D721Med (cell line): ENCODE results near the gene SDC4.

ENCODE experiments used
- DNase-seq: peaks from one replicate; pipeline ENCODE4 v3.0.0; 2011; ENCODE audit warnings: low spot score; ENCODE audit not compliant: insufficient read length
- FAIRE-seq: peaks from 2 replicates; lab custom pipeline; 2011; peaks lifted over from hg19 to GRCh38; lab: Jason Lieb, UNC
- TF ChIP-seq, protein P1 (sequence below): IDR thresholded peaks from 2 replicates; pipeline ENCODE4 v1.5.1; 2012; ENCODE audit warnings: mild to moderate bottlenecking, control low read depth; ENCODE audit not compliant: insufficient read depth; ENCODE audit errors: missing control alignments

Gene SDC4

DNA sequence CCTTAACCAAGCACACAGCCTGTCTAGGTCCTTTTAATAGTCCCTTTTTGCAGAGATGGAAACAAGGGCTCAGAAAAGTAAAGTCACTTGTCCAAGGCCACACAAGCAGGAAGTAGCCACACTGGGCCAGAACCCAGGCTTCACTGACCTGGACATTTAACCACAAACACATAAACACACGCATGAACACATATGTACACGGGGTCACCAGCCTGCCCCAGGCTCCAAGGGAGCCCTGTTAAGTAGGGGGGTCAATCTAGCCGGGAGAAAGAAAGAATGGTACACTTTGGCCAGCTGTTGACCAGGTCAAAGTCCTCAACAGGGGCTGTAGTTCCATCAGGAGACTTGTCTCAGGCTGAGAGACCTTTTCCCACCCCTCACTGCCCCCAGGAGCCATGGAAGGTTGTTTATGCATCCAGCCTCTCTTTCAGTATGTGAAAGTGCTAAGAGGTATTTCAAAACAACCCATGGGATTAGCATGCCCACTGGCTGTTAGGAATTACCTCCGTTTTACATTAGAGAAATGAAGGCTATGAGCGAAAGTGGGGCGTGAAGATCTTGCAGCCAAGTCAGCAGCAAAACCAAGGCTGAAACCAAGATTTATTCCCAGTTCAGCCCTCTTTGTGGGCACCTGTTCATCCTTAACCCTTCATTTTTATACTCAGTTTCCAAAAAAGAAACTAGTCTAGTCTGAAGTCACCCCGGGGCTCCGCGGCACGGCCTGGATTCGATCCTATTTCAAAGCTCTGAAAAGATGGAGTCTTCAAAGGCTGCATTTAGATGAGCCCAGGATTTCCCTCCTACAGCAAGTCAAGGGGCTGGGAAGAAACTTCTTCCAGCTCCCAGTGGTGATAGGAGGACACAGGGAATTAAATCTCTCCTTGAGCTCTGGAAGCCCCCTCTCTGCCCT lies 9.8 kb downstream of the SDC4 start:
- DNase-seq = no peak
- FAIRE-seq = no peak

DNA sequence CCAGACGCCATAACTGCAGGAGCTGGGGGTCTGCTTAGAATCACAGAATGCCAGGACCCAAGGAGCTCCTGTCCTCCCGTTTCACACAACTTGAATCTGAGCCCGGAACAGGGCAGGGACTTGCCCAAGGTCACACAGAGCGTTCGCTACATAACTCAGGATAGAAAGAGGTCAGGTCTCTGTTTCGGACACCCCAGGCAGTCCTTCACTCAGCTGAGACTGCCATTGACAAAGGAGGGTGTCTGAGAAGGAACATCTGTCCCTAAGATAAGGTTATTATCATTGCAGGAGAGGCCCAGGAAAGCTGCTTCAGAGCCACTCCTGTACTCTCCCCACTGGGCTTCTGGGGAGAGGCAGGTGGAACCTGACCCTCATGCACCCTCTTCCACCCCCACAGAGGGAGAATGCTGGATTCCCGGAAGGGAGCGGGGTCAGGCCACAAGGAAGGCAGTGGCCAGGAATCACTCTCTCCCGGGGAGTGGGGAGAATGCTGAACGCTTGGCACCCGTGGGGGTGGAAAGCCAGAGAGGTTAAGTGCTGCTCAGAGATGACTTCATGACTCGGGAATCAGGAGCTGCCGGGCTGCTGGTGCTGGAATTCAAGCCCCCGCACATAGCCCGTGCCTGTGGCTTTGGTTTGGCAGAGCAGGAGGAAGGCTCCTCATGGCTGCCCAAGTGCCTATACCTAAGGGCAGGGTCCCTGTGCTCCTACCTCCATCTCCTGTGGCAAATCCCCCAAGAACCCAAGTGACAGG lies 10.7 kb downstream of the SDC4 start:
- TF ChIP-seq, protein P1, sequence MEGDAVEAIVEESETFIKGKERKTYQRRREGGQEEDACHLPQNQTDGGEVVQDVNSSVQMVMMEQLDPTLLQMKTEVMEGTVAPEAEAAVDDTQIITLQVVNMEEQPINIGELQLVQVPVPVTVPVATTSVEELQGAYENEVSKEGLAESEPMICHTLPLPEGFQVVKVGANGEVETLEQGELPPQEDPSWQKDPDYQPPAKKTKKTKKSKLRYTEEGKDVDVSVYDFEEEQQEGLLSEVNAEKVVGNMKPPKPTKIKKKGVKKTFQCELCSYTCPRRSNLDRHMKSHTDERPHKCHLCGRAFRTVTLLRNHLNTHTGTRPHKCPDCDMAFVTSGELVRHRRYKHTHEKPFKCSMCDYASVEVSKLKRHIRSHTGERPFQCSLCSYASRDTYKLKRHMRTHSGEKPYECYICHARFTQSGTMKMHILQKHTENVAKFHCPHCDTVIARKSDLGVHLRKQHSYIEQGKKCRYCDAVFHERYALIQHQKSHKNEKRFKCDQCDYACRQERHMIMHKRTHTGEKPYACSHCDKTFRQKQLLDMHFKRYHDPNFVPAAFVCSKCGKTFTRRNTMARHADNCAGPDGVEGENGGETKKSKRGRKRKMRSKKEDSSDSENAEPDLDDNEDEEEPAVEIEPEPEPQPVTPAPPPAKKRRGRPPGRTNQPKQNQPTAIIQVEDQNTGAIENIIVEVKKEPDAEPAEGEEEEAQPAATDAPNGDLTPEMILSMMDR = no peak
- DNase-seq (no peak), FAIRE-seq (no peak)

More for the DNA sequence above, 9.8 kb downstream of the SDC4 start:
- TF ChIP-seq, protein P1 = no peak

DNA sequence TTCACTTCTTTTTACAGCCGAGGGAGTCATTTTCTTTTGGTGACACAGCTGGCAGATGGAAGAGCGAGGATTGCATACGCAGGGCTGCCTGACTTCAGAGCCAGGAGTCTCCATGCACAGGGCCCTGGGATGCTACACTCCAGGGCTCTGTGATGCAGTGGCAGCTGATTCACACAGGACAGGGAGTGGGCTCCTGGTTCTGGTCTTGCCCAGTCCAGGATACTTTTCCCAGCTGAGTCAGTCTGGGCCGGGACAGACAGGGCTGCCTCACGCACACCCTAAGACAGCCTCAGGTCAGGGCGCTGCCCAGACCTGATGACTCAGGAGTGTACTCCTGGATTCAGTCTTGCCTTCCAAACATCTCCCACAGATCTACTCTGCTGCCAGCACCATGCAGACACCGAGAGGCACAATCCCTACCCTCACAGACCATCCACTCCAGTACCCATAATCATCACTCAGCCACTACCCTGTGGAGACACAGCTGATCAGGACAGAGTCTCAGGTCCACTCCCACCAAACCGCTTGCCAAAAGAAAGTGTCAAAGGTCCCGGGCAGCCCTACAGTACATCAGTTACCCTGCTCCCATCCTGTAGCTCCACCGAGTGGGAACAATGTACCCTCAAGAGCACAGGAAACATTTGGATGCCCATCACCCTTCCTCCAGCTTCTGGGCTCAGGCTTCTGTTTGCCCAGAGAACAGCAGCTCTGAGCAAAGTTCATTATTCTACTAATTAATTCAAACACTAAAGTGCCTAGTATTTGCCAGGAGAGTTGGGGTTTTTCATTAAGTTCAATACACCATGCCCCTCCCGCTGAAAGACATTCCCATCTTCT lies 11.5 kb downstream of the SDC4 start:
- TF ChIP-seq, protein P1 = no peak
- DNase-seq = no peak
- no peak for FAIRE-seq

- no peak for FAIRE-seq
- TF ChIP-seq, protein P1 = no peak
Measured at GRCh38 chr20:45330476-45330875, 17.7 kb downstream of the SDC4 start.

GRCh38 chr20:45329497-45330319 lies 18.5 kb downstream of the SDC4 start:
- DNase-seq (no peak), FAIRE-seq (no peak)
- TF ChIP-seq, protein P1 = no peak

More at GRCh38 chr20:45330476-45330875, 17.7 kb downstream of the SDC4 start:
- no peak for DNase-seq

- DNase-seq (peak; percentile 76), FAIRE-seq (peak; percentile 91)
- TF ChIP-seq, protein P1 = no peak
Measured at GRCh38 chr20:45328451-45328850, 19.8 kb downstream of the SDC4 start.
